ENCODE results near the gene CCL11.

The CCL11 gene

GRCh38 chr17:34285286-34285792, at the start of gene CCL11:
Gene CCL11 (plus strand): TSS chr17:34285742. CDS start chr17:34285809, 67 bp downstream.
- ChIA-PET POLR2A (no interaction called here), CTCF (interaction anchor here (0.6 to 3.4 kb wide), 3 partner anchors 76 to 541 kb away, joined by 3 to 11 read pairs (median 4); no protein-coding TSS in a partner anchor)
- Histone ChIP-seq H3K27ac (ENCODE audit: extremely low read depth, low read depth, low read length) (no peak within 1 kb of the TSS), H3K9me3 (ENCODE audit: control insufficient read depth, insufficient read depth, low read depth, low read length) (no peaks in the 10 kb centered on the region), H3K36me3 (ENCODE audit: control insufficient read depth in 2 of 2, insufficient read depth in 1 of 2, low read length in 2 of 2) (no peaks in the 10 kb centered on the region), H3K4me1 (ENCODE audit: control insufficient read depth, insufficient read depth, low read length) (no peaks in the 10 kb centered on the region; the same call in 1 of the 2 replicates), H3K4me3 (ENCODE audit: low read depth, low read length) (no peak within 1 kb of the TSS)
- TF ChIP-seq PATZ1 (tag by site-specific recombination; IDR thresholded peaks at IDR 0.05) (no peak), ZNF202 (tag by site-specific recombination; IDR thresholded peaks at IDR 0.05; ENCODE audit: borderline replicate concordance) (no peak), KLF9 (tag by site-specific recombination; IDR thresholded peaks at IDR 0.05; ENCODE audit: low read depth) (no peak), GLI2 (tag by site-specific recombination; IDR thresholded peaks at IDR 0.05; ENCODE audit: borderline replicate concordance, low read depth) (no peak), SP2 (tag by site-specific recombination; IDR thresholded peaks at IDR 0.05) (no peak), ZNF37A (tag by site-specific recombination; IDR thresholded peaks at IDR 0.05) (no peak), ZBTB6 (tag by site-specific recombination; IDR thresholded peaks at IDR 0.05) (no peak), ZNF266 (tag by site-specific recombination; IDR thresholded peaks at IDR 0.05; ENCODE audit: low read depth) (no peak), PRDM6 (tag by site-specific recombination; IDR thresholded peaks at IDR 0.05) (no peak), SP3 (tag by site-specific recombination; IDR thresholded peaks at IDR 0.05) (no peak), ZNF777 (tag by site-specific recombination; IDR thresholded peaks at IDR 0.05; ENCODE audit: borderline replicate concordance) (no peak), ZIC2 (tag by site-specific recombination; IDR thresholded peaks at IDR 0.05) (no peak), ZNF549 (tag by site-specific recombination; IDR thresholded peaks at IDR 0.05) (no peak), ZNF571 (tag by site-specific recombination; IDR thresholded peaks at IDR 0.05) (no peak), ZNF837 (tag by site-specific recombination; IDR thresholded peaks at IDR 0.05) (no peak), ZNF133 (tag by site-specific recombination; IDR thresholded peaks at IDR 0.05) (no peak), MZF1 (tag by site-specific recombination; IDR thresholded peaks at IDR 0.05; ENCODE audit: borderline replicate concordance) (no peak), ZNF560 (tag by site-specific recombination; IDR thresholded peaks at IDR 0.05; ENCODE audit: borderline replicate concordance) (no peak), ZNF623 (tag by site-specific recombination; IDR thresholded peaks at IDR 0.05) (no peak), ZNF366 (tag by site-specific recombination; conservative IDR thresholded peaks at IDR 0.05) (no peak)

- POLR2A ChIA-PET: no interaction called here
- CTCF ChIA-PET: interaction anchor here (1.0 to 5.0 kb wide), 2 partner anchors 35 to 125 kb away, joined by 3 to 21 read pairs; no protein-coding TSS in a partner anchor
- H3K4me3 ChIP-seq (ENCODE audit: low read depth, low read length): no peak overlapping the region
- no peaks in the 10 kb centered on the region for H3K36me3 ChIP-seq (ENCODE audit: control insufficient read depth in 2 of 2, insufficient read depth in 1 of 2, low read length in 2 of 2)
- H3K9me3 ChIP-seq (ENCODE audit: control insufficient read depth, insufficient read depth, low read depth, low read length): no peaks in the 10 kb centered on the region
- H3K4me1 ChIP-seq (ENCODE audit: control insufficient read depth, insufficient read depth, low read length): peaks cover 10% of the 10 kb centered on the region
- no peak overlapping the region for H3K27ac ChIP-seq (ENCODE audit: extremely low read depth, low read depth, low read length)
- TF ChIP-seq REPIN1 (tag by site-specific recombination; IDR thresholded peaks at IDR 0.05; ENCODE audit: low read depth): no peak
- TF ChIP-seq ZEB2 (tag by site-specific recombination; IDR thresholded peaks at IDR 0.05): no peak
- no peak for TF ChIP-seq ZNF610 (tag by site-specific recombination; IDR thresholded peaks at IDR 0.05; ENCODE audit: borderline replicate concordance)
- no peak for TF ChIP-seq ZBTB1 (tag by site-specific recombination; IDR thresholded peaks at IDR 0.05)
- TF ChIP-seq ZNF157 (tag by site-specific recombination; IDR thresholded peaks at IDR 0.05): no peak
- TF ChIP-seq ZNF626 (tag by site-specific recombination; IDR thresholded peaks at IDR 0.05): no peak
- TF ChIP-seq WT1 (tag by site-specific recombination; IDR thresholded peaks at IDR 0.05): no peak
- no peak for TF ChIP-seq ZBTB7A (tag by site-specific recombination; IDR thresholded peaks at IDR 0.05; ENCODE audit: low read depth)
- no peak for TF ChIP-seq MYNN (tag by site-specific recombination; IDR thresholded peaks at IDR 0.05; ENCODE audit: borderline replicate concordance)
- no peak for TF ChIP-seq PRDM6 (tag by site-specific recombination; IDR thresholded peaks at IDR 0.05)
- TF ChIP-seq TCF7L2 (IDR thresholded peaks at IDR 0.05; ENCODE audit: borderline replicate concordance, low read depth, low read length): no peak
Measured at GRCh38 chr17:34236281-34236892, 49.2 kb upstream of the CCL11 start.

Data from HEK293 (cell line).